K562 (cell line): ENCODE measurements around the gene DNAJC19. TPM values are rescaled to one million over a fixed set of nuclear protein-coding genes. Genes with fewer than 3 reads are reported as not detected.
"Not testable (repeated sequence)": the region's sequence is repeated elsewhere in the genome, so short reads cannot be mapped to it uniquely, and the experiment has no call there.

Source experiments
- ATAC-seq: fragments of 200-7000 bp; cut with Tn5 transposase; 3 replicates; pipeline ENCODE4 v1.9.1; 2020; ENCODE audit warnings: moderate library complexity
- BruUV-seq: library from RNA; stranded (reverse); fragments of 400-500 nt; replicated peaks from 2 replicates; lab custom pipeline; 2021; lab: Mats Ljungman, UMichigan
- CTCF ChIA-PET: fragments of 300-600 bp; formaldehyde crosslinking; extraction: SDS; loops from one replicate; lab custom pipeline; 2021; ENCODE audit warnings: low intra/inter-chr PET ratio; lab: Yijun Ruan, JAX
- POLR2A ChIA-PET: fragments of 300-600, 350-650 bp; sonication (Branson Sonifier 250); formaldehyde crosslinking; extraction: SDS; loops from one replicate; lab custom pipeline; 2021; ENCODE audit warnings: antibody characterized with exemption, inconsistent platforms; lab: Yijun Ruan, JAX
- DNase-seq, 4 experiments: peaks; one replicate each; pipeline versions ENCODE4 v3.0.0 to v3.0.0-alpha.2; 2011 to 2018; ENCODE audit warnings: low spot score in 3 of 4, mixed read lengths in 3 of 4; ENCODE audit errors: extremely low read depth in 1 of 4
- FAIRE-seq: peaks from 2 replicates; lab custom pipeline; 2011; peaks lifted over from hg19 to GRCh38; lab: Jason Lieb, UNC
- H2AFZ ChIP-seq: 2 replicates; pipeline ENCODE4 v1.6.0; 2011; ENCODE audit warnings: low read depth, low read length, control low read depth, inconsistent platforms
- H3K27ac ChIP-seq: fragments of 200-600 bp; 3 replicates; pipeline ENCODE4 v1.8.0; 2011; ENCODE audit warnings: low read depth, mild to moderate bottlenecking, control low read depth, inconsistent platforms, low read length, moderate library complexity, mixed read lengths; ENCODE audit errors: extremely low read depth
- H3K27me3 ChIP-seq, 2 experiments: fragments of 300-600 bp in 1 of 2; 2 replicates in 1 of 2; 3 replicates in 1 of 2; pipeline versions ENCODE4 v1.6.0 to v1.8.0; 2011; ENCODE audit warnings: inconsistent platforms in 2 of 2, low read length in 2 of 2, mild to moderate bottlenecking in 1 of 2, mixed read lengths in 1 of 2, moderate library complexity in 1 of 2; ENCODE audit not compliant: control insufficient read depth in 2 of 2, insufficient read depth in 2 of 2
- H3K36me3 ChIP-seq: fragments of 300-600 bp; 3 replicates; pipeline ENCODE4 v1.8.0; 2011; ENCODE audit warnings: mild to moderate bottlenecking, low read length, inconsistent platforms; ENCODE audit not compliant: control insufficient read depth, insufficient read depth
- H3K4me1 ChIP-seq, 2 experiments: fragments of 200-600 bp in 1 of 2; replicated peaks in 1 of 2; 2 replicates in 1 of 2; 3 replicates in 1 of 2; pipeline versions ENCODE4 v1.5.1 to v1.8.0; 2011; ENCODE audit warnings: inconsistent platforms in 2 of 2, low read length in 2 of 2, mild to moderate bottlenecking in 1 of 2, mixed read lengths in 1 of 2, moderate library complexity in 1 of 2; ENCODE audit not compliant: control insufficient read depth in 2 of 2, insufficient read depth in 2 of 2
- H3K4me2 ChIP-seq: 2 replicates; pipeline ENCODE4 v1.6.1; 2011; ENCODE audit warnings: low read length, control low read depth, inconsistent platforms, mixed read lengths; ENCODE audit not compliant: insufficient read depth
- H3K4me3 ChIP-seq: fragments of 200-600 bp; sonication (generic), shearing (Covaris generic); 2 replicates; pipeline ENCODE4 v1.5.1; 2016; ENCODE audit warnings: control low read depth, inconsistent platforms
- H3K79me2 ChIP-seq: fragments of 200-600 bp; 3 replicates; pipeline ENCODE4 v1.8.0; 2011; ENCODE audit warnings: low read length, inconsistent platforms; ENCODE audit not compliant: control insufficient read depth, insufficient read depth
- H3K9ac ChIP-seq, 2 experiments: 2 replicates each; pipeline versions ENCODE4 v1.6.0 to v1.6.1; 2011; ENCODE audit warnings: low read depth in 2 of 2, low read length in 2 of 2, control low read depth in 1 of 2, inconsistent platforms in 1 of 2, mild to moderate bottlenecking in 1 of 2, mixed read lengths in 1 of 2; ENCODE audit not compliant: insufficient read depth in 1 of 2
- H3K9me1 ChIP-seq: one replicate; pipeline ENCODE4 v1.6.0; 2011; ENCODE audit warnings: inconsistent platforms, mild to moderate bottlenecking, low read length, moderate library complexity; ENCODE audit not compliant: control insufficient read depth, insufficient read depth
- H3K9me3 ChIP-seq: replicated peaks from 2 replicates; pipeline ENCODE4 v1.5.1; 2011; ENCODE audit warnings: low read depth, low read length, inconsistent platforms; ENCODE audit not compliant: control insufficient read depth, insufficient read depth
- H4K20me1 ChIP-seq: replicated peaks from 2 replicates; pipeline ENCODE4 v1.6.1; 2011; ENCODE audit warnings: low read length, inconsistent platforms, mixed read lengths; ENCODE audit not compliant: control insufficient read depth, insufficient read depth
- PRDM10 ChIP-seq: fragments of 450-650 bp; IDR thresholded peaks from 2 replicates; pipeline ENCODE4 v1.6.1; 2018; ENCODE audit not compliant: partially characterized antibody
- ZNF354B ChIP-seq: fragments of 250-450 bp; sonication (Bioruptor Pico); IDR thresholded peaks from 2 replicates; pipeline ENCODE4 v1.4.0; 2020
- ZNF507 ChIP-seq: conservative IDR thresholded peaks from 2 replicates; pipeline ENCODE4 v1.6.1; 2017; ENCODE audit warnings: missing genetic modification characterization, missing compliant biosample characterization
- ZNF696 ChIP-seq: fragments of 250-450 bp; sonication (Bioruptor Pico); conservative IDR thresholded peaks from 2 replicates; pipeline ENCODE4 v1.4.0; 2020; ENCODE audit warnings: mild to moderate bottlenecking, moderate library complexity
- WGBS: fragments of 100-300 bp; shearing (Covaris generic); methylation state at CpG from one replicate; pipeline ENCODE4 v1.1.6; 2016; ENCODE audit warnings: low coverage, mixed read lengths; ENCODE audit not compliant: insufficient coverage; ENCODE audit errors: missing lambda C conversion rate; 5-methylcytosine and 5-hydroxymethylcytosine counted together
- in situ Hi-C: fragments of 300-500 bp; cut with MboI; formaldehyde crosslinking; loops from 4 replicates; pipeline ENCODE4 v1.15.0; 2018; ENCODE audit warnings: inconsistent platforms, mixed read lengths
- intact Hi-C: fragments of 100-400 bp; cut with micrococcal nuclease; formaldehyde crosslinking; loops from 2 replicates; pipeline ENCODE4 v1.14.2; 2022
- polyA plus RNA-seq, 8 experiments: library from polyadenylated mRNA; depleted of rRNA in 4 of 8; stranded (reverse) in 5 of 8; unstranded in 3 of 8; fragments of >200 nt; fragmentation: Nextera tagmentation in 2 of 8; fragmentation: Illumina TruSeq in 1 of 8; extraction: Ambion mirVana in 2 of 8; extraction: Trizol in 1 of 8; gene quantifications; 2 replicates each; pipeline versions ENCODE4 v1.2.1 to v1.2.3, GENCODE V29; 2011 to 2014; ENCODE audit warnings: inconsistent platforms in 1 of 8, missing spikeins in 1 of 8
- total RNA-seq, 7 experiments: library from RNA; depleted of rRNA in 6 of 7; stranded (reverse); fragments of >200 nt in 6 of 7; fragmentation: Illumina TruSeq in 2 of 7; extraction: Trizol in 2 of 7; gene quantifications; 2 replicates each; pipeline versions ENCODE4 v1.2.1 to v1.2.3, GENCODE V29; 2011 to 2021; ENCODE audit warnings: low replicate concordance in 1 of 7

Gene DNAJC19
- total and polyA plus RNA-seq, 9 of the 15 experiments (the other 6 are each of a cell fraction or from before 2014, with no cell fraction given): 55.7 to 184 (median 99.1) TPM

- DNase-seq, H3K79me2 ChIP-seq, BruUV-seq, CTCF ChIA-PET, H3K27ac ChIP-seq, H3K36me3 ChIP-seq, H3K9me3 ChIP-seq, H2AFZ ChIP-seq, in situ Hi-C loops, ATAC-seq, H3K4me1 ChIP-seq, intact Hi-C loops, H4K20me1 ChIP-seq, H3K4me3 ChIP-seq, H3K9me1 ChIP-seq, POLR2A ChIA-PET, H3K27me3 ChIP-seq, H3K9ac ChIP-seq, H3K4me2 ChIP-seq, FAIRE-seq: not testable (repeated sequence)
- TF ChIP-seq ZNF507 (tag): peak; percentile 90
- TF ChIP-seq ZNF354B (CRISPR knock-in tag): peak; percentile 67; the same call in 1 of the 2 replicates
- WGBS: 2% methylated on average over 4 of the region's 4 CpGs
These were observed 12.8 kb upstream of the DNAJC19 start for GRCh38 chr3:181002331-181002730.

GRCh38 chr3:180996415-180996932 lies 6.9 kb upstream of the DNAJC19 start:
- no TSS peak for BruUV-seq
- no peaks in the 10 kb centered on the region; a peak in 1 of 5 replicates for H3K27me3 ChIP-seq
- no peak overlapping the region for H3K4me2 ChIP-seq
- TF ChIP-seq PRDM10 (peak; percentile 65), ZNF696 (CRISPR knock-in tag) (no peak)
- CTCF ChIA-PET: no interaction called here
- POLR2A ChIA-PET: no interaction called here
- no peak for DNase-seq
- intact Hi-C loops (no loop called here), in situ Hi-C loops (loop anchor here (25.0 kb wide), 1 partner anchor 384 kb away; the partner anchor contains the start of gene TTC14)
- no peaks in the 10 kb centered on the region for H3K9me3 ChIP-seq
- no peak overlapping the region for H3K9ac ChIP-seq
- no peak overlapping the region for H3K4me3 ChIP-seq
- no peaks in the 10 kb centered on the region for H3K36me3 ChIP-seq
- no peak overlapping the region for H3K27ac ChIP-seq
- no peak for ATAC-seq
- WGBS: 5% methylated on average over 2 of the region's 2 CpGs
- no peaks in the 10 kb centered on the region for H4K20me1 ChIP-seq
- H3K9me1 ChIP-seq: no peaks in the 10 kb centered on the region
- no peaks in the 10 kb centered on the region for H3K79me2 ChIP-seq
- no peaks in the 10 kb centered on the region for H3K4me1 ChIP-seq
- no peak overlapping the region for H2AFZ ChIP-seq
- no peak for FAIRE-seq
